WTC11 (cell line): ENCODE measurements around the gene S100A12.

Experiments
- ELF4 ChIP-seq: sonication (generic); formaldehyde crosslinking; IDR thresholded peaks from 2 replicates; pipeline ENCODE4 v1.8.1; 2022; ENCODE audit warnings: low read depth, mild to moderate bottlenecking, moderate library complexity, missing genetic modification reagents
- EMX1 ChIP-seq: fragments of 250-450 bp; sonication (Bioruptor Pico); IDR thresholded peaks from 2 replicates; pipeline ENCODE4 v1.8.0; 2021; ENCODE audit warnings: mild to moderate bottlenecking
- FOXJ3 ChIP-seq: sonication (generic); formaldehyde crosslinking; IDR thresholded peaks from 2 replicates; pipeline ENCODE4 v1.9.0; 2021; ENCODE audit warnings: missing genetic modification reagents, mild to moderate bottlenecking, borderline replicate concordance
- PRRX2 ChIP-seq: fragments of 250-450 bp; sonication (Bioruptor Pico); IDR thresholded peaks from 2 replicates; pipeline ENCODE4 v1.8.0; 2021; ENCODE audit warnings: mild to moderate bottlenecking
- ZNF317 ChIP-seq: sonication (generic); formaldehyde crosslinking; IDR thresholded peaks from 2 replicates; pipeline ENCODE4 v1.8.1; 2023; ENCODE audit warnings: low read depth, mild to moderate bottlenecking, moderate library complexity, missing genetic modification reagents, borderline replicate concordance
- TF ChIP-seq, protein P1 (sequence below): sonication (generic); formaldehyde crosslinking; conservative IDR thresholded peaks from 2 replicates; pipeline ENCODE4 v1.8.1; 2022; ENCODE audit warnings: mild to moderate bottlenecking, missing genetic modification reagents
- TF ChIP-seq, protein P2 (sequence below): sonication (generic); formaldehyde crosslinking; IDR thresholded peaks from 2 replicates; pipeline ENCODE4 v1.8.0; 2022; ENCODE audit warnings: mild to moderate bottlenecking, missing genetic modification reagents
- TF ChIP-seq, protein P3 (sequence below): fragments of 250-450 bp; sonication (Bioruptor Pico); IDR thresholded peaks from 2 replicates; pipeline ENCODE4 v2.1.2; 2022; ENCODE audit warnings: mild to moderate bottlenecking, moderate library complexity
- TF ChIP-seq, protein P4 (sequence below): fragments of 200-600 bp; IDR thresholded peaks from 2 replicates; pipeline ENCODE4 v1.8.0; 2022; ENCODE audit warnings: antibody characterized with exemption
- TF ChIP-seq, protein P5 (sequence below): sonication (generic); formaldehyde crosslinking; IDR thresholded peaks from 2 replicates; pipeline ENCODE4 v1.8.1; 2023; ENCODE audit warnings: mild to moderate bottlenecking, missing genetic modification reagents, moderate library complexity

DNA sequence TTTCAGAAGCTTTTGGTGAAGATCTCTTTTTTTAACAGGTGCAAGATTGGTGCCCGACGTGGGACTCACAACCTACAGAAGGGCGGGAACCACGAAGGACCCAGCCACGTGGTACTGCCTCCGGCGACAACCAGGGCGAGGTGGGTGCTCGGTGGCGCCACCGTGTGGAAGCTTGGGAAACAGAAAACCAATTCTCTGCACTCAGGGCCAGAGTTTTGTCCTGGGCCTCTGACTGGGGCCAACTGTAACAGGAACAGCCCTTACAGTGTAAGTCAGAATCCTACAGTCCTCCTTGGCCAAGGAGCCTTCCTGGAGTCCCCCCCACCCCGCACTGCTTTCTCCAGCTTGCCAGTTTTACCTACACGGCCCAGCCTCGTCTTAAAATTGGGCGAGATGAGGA, 29.3 kb upstream of the S100A12 start:
- no peak for TF ChIP-seq EMX1 (CRISPR knock-in tag)
- 0 out of 2 replicates have a peak, but pooled peaks have one; percentile 53 for TF ChIP-seq FOXJ3 (CRISPR knock-in tag)
- TF ChIP-seq, protein P1, sequence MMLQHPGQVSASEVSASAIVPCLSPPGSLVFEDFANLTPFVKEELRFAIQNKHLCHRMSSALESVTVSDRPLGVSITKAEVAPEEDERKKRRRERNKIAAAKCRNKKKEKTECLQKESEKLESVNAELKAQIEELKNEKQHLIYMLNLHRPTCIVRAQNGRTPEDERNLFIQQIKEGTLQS (CRISPR knock-in tag), result no peak
- TF ChIP-seq ELF4 (CRISPR knock-in tag), result no peak
- TF ChIP-seq, protein P2, sequence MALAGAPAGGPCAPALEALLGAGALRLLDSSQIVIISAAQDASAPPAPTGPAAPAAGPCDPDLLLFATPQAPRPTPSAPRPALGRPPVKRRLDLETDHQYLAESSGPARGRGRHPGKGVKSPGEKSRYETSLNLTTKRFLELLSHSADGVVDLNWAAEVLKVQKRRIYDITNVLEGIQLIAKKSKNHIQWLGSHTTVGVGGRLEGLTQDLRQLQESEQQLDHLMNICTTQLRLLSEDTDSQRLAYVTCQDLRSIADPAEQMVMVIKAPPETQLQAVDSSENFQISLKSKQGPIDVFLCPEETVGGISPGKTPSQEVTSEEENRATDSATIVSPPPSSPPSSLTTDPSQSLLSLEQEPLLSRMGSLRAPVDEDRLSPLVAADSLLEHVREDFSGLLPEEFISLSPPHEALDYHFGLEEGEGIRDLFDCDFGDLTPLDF (CRISPR knock-in tag), result peak; percentile 78; the same call in 1 of the 2 replicates
- TF ChIP-seq, protein P3, sequence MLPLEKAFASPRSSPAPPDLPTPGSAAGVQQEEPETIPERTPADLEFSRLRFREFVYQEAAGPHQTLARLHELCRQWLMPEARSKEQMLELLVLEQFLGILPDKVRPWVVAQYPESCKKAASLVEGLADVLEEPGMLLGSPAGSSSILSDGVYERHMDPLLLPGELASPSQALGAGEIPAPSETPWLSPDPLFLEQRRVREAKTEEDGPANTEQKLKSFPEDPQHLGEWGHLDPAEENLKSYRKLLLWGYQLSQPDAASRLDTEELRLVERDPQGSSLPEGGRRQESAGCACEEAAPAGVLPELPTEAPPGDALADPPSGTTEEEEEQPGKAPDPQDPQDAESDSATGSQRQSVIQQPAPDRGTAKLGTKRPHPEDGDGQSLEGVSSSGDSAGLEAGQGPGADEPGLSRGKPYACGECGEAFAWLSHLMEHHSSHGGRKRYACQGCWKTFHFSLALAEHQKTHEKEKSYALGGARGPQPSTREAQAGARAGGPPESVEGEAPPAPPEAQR, result no peak
- no peak for TF ChIP-seq ZNF317 (CRISPR knock-in tag)
- TF ChIP-seq, protein P4, sequence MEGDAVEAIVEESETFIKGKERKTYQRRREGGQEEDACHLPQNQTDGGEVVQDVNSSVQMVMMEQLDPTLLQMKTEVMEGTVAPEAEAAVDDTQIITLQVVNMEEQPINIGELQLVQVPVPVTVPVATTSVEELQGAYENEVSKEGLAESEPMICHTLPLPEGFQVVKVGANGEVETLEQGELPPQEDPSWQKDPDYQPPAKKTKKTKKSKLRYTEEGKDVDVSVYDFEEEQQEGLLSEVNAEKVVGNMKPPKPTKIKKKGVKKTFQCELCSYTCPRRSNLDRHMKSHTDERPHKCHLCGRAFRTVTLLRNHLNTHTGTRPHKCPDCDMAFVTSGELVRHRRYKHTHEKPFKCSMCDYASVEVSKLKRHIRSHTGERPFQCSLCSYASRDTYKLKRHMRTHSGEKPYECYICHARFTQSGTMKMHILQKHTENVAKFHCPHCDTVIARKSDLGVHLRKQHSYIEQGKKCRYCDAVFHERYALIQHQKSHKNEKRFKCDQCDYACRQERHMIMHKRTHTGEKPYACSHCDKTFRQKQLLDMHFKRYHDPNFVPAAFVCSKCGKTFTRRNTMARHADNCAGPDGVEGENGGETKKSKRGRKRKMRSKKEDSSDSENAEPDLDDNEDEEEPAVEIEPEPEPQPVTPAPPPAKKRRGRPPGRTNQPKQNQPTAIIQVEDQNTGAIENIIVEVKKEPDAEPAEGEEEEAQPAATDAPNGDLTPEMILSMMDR, result peak; percentile 79
- TF ChIP-seq, protein P5, sequence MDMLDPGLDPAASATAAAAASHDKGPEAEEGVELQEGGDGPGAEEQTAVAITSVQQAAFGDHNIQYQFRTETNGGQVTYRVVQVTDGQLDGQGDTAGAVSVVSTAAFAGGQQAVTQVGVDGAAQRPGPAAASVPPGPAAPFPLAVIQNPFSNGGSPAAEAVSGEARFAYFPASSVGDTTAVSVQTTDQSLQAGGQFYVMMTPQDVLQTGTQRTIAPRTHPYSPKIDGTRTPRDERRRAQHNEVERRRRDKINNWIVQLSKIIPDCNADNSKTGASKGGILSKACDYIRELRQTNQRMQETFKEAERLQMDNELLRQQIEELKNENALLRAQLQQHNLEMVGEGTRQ, result peak; percentile 77
- no peak for TF ChIP-seq PRRX2
